Measurements from ENCODE around the gene KRTAP4-11. TPM values are rescaled to one million over a fixed set of nuclear protein-coding genes. Genes with fewer than 3 reads are reported as not detected.

The KRTAP4-11 gene
- total RNA-seq, 4 donors from 2014 or later, result not detected

DNA sequence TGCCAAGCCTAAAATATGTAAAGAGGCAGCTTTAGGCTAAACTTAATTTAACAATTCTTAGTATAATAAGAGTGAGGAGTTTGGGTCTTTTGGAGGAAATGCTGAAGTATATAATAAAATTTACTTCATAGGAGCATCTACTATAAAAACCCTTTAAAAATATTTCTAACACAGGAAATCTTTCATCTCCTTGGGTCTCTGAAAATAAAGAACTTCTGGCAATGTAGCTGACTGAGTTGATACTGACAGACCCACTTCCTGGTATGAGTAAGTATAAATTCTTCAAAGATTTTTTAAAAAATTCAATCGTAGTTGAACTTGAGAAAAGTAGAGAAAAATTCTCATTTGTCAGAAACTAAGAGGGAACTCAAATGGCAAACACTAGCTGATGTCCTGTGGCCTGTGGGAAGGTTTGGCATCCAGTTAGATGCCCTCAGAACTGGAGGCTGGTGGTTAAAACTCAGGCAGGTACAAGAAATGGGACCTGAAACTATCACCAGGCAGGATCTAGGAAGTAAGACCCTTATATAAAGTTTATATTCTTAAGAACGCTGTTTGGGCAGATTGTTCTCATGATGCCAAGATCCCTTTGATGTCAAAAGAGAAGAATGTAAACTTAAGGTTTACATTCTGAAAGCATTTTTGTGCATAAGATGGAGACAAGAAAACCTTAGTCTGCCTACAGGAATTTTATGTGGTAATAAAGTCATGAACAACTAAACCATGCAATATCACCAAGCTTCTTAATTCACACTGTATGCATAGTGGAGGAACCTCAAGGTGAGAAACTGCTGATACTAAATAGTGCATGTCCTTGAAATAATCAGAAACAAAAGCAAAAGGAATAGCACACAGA lies 15.9 kb upstream of the KRTAP4-11 start:
- Histone ChIP-seq H3K9me3 (no peaks in the 10 kb centered on the region), H3K4me3 (no peak overlapping the region), H3K4me1 (no peaks in the 10 kb centered on the region), H3K27me3 (peaks cover 0 to 6% (median 0%) of the 10 kb centered on the region in 3 donors), H3K27ac (no peak overlapping the region), H3K36me3 (no peaks in the 10 kb centered on the region)
- DNase-seq (no peak), ATAC-seq (no peak)
- TF ChIP-seq CTCF (IDR thresholded peaks at IDR 0.05 in 4 of 5, conservative IDR thresholded peaks at IDR 0.05 in 1 of 5), result no peak
- no peak for TF ChIP-seq POLR2A (IDR thresholded peaks at IDR 0.05)
- intact Hi-C loops (cut with DNase I; ENCODE audit: low total_unique reads), result no loop called here
- in situ Hi-C loops (cut with MboI; ENCODE audit: low sequenced_read_pairs in 4 of 4), result no loop called here

- no peak for DNase-seq
- ATAC-seq, result no peak
- in situ Hi-C loops (cut with MboI; ENCODE audit: low sequenced_read_pairs in 4 of 4) (no loop called here), intact Hi-C loops (cut with DNase I; ENCODE audit: low total_unique reads) (no loop called here)
- H3K36me3 ChIP-seq, result no peaks in the 10 kb centered on the region
- H3K9me3 ChIP-seq, result no peaks in the 10 kb centered on the region
- TF ChIP-seq CTCF (IDR thresholded peaks at IDR 0.05 in 4 of 5, conservative IDR thresholded peaks at IDR 0.05 in 1 of 5) (no peak), POLR2A (IDR thresholded peaks at IDR 0.05) (no peak)
- H3K4me3 ChIP-seq, result no peak overlapping the region
- H3K27ac ChIP-seq, result no peak overlapping the region
- H3K4me1 ChIP-seq, result no peaks in the 10 kb centered on the region
- peaks cover 0 to 3% (median 0%) of the 10 kb centered on the region in 3 donors for H3K27me3 ChIP-seq
Measured at GRCh38 chr17:41131979-41132378, 13.8 kb upstream of the KRTAP4-11 start.

- H3K4me3 ChIP-seq, result no peak overlapping the region
- H3K4me1 ChIP-seq, result no peaks in the 10 kb centered on the region
- no peaks in the 10 kb centered on the region for H3K36me3 ChIP-seq
- intact Hi-C loops (cut with DNase I; ENCODE audit: low total_unique reads), result no loop called here
- no peaks in the 10 kb centered on the region for H3K9me3 ChIP-seq
- TF ChIP-seq POLR2A (IDR thresholded peaks at IDR 0.05) (no peak), CTCF (IDR thresholded peaks at IDR 0.05 in 4 of 5, conservative IDR thresholded peaks at IDR 0.05 in 1 of 5) (no peak)
- no peak overlapping the region for H3K27ac ChIP-seq
- H3K27me3 ChIP-seq, result peaks cover 0 to 4% (median 0%) of the 10 kb centered on the region in 3 donors
- in situ Hi-C loops (cut with MboI; ENCODE audit: low sequenced_read_pairs in 4 of 4), result no loop called here
- DNase-seq (no peak), ATAC-seq (no peak)
Measured at GRCh38 chr17:41127371-41127770, 9.2 kb upstream of the KRTAP4-11 start.

DNA sequence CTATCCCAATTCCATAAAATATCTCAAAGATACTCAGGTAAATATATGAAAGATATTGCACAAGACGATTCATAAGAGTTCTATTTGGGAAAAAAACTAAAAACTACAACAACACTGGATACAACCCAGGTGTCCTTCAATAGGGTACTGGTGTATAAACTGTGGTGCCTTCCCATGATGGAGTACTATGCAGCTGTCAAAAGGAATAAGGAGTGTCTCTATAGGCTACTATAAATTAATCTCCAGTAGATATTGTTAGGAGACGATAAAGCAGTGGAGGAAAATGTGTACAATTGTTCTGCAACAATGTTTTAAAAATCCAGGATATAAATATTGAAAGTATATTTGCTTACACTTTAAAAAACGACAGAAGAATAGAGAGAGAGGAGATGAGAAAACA lies 8.2 kb upstream of the KRTAP4-11 start:
- Histone ChIP-seq H3K27ac (no peak overlapping the region), H3K36me3 (no peaks in the 10 kb centered on the region), H3K27me3 (peaks cover 0 to 4% (median 0%) of the 10 kb centered on the region in 3 donors), H3K9me3 (no peaks in the 10 kb centered on the region), H3K4me3 (no peak overlapping the region), H3K4me1 (no peaks in the 10 kb centered on the region)
- no peak for DNase-seq
- in situ Hi-C loops (cut with MboI; ENCODE audit: low sequenced_read_pairs in 4 of 4) (no loop called here), intact Hi-C loops (cut with DNase I; ENCODE audit: low total_unique reads) (no loop called here)
- TF ChIP-seq CTCF (IDR thresholded peaks at IDR 0.05 in 4 of 5, conservative IDR thresholded peaks at IDR 0.05 in 1 of 5) (no peak), POLR2A (IDR thresholded peaks at IDR 0.05) (no peak)
- no peak for ATAC-seq

All from gastrocnemius medialis (tissue), 4 donors.